Suprapubic skin (tissue), 3 donors: ENCODE measurements around the gene STUM.

Experiments used
- CTCF ChIP-seq, 2 donors: fragments of 200-600 bp in 1 of 2; fragments of 450-650 bp in 1 of 2; sonication (generic) in 1 of 2; IDR thresholded peaks; one replicate each; pipeline ENCODE4 v1.5.1; 2016 to 2019; ENCODE audit warnings: antibody characterized with exemption in 2 of 2, mild to moderate bottlenecking in 1 of 2, moderate library complexity in 1 of 2
- EP300 ChIP-seq: sonication (generic); formaldehyde crosslinking; IDR thresholded peaks from one replicate; pipeline ENCODE4 v1.6.1; 2017; ENCODE audit warnings: antibody characterized with exemption
- POLR2A ChIP-seq, 2 donors: fragments of 450-650 bp; IDR thresholded peaks; one replicate each; pipeline ENCODE4 v1.6.1; 2017; ENCODE audit warnings: antibody characterized with exemption in 2 of 2, mild to moderate bottlenecking in 2 of 2, moderate library complexity in 2 of 2

DNA sequence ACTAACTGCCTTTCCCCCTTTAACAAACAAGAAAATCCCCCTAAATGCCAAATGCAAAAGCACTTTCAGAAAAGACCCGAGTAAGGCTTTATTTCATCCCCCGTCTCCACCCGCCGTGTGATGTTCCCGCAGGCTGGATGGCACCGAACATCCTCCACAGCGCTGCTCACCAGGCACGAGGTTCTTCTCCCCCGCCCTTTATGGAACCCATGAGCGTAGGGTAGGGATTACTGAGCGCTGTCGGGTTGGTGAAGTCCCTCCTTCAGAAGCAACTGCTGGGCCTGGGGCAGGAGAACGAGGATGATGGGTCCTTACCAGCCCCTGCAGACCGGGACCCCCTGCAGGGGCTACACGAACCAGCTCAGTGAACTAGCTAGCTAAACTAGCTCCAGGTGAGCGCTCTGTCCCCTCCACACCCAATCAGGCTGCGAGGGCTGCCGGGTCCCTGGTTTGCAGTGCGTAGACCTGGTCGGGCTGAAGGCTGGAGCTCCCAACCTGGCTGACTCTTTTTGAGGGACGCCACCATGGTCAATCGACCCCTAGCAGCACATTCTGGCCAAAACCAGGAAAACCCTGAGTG lies 110.1 kb downstream of the STUM start:
- TF ChIP-seq POLR2A (IDR thresholded peaks at IDR 0.05) (no peak), EP300 (no peak), CTCF (IDR thresholded peaks at IDR 0.05) (no peak)
